Ishikawa (cell line): ENCODE results near the gene MYOZ2.

Experiments
- CEBPB ChIP-seq: IDR thresholded peaks from 2 replicates; pipeline ENCODE4 v1.6.1; 2012
- CREB1 ChIP-seq: IDR thresholded peaks from 2 replicates; pipeline ENCODE4 v1.6.1; 2012; ENCODE audit warnings: low read depth
- EGR1 ChIP-seq: IDR thresholded peaks from 2 replicates; pipeline ENCODE4 v1.6.1; 2012
- EP300 ChIP-seq: IDR thresholded peaks from 2 replicates; pipeline ENCODE4 v1.6.1; 2012; ENCODE audit warnings: borderline replicate concordance
- FOXM1 ChIP-seq: IDR thresholded peaks from 2 replicates; pipeline ENCODE4 v1.6.1; 2012; ENCODE audit warnings: low read depth, borderline replicate concordance
- MAX ChIP-seq: IDR thresholded peaks from 2 replicates; pipeline ENCODE4 v1.6.1; 2012
- NFIC ChIP-seq: IDR thresholded peaks from 2 replicates; pipeline ENCODE4 v1.6.1; 2012
- RAD21 ChIP-seq: IDR thresholded peaks from 2 replicates; pipeline ENCODE4 v1.6.1; 2012; ENCODE audit warnings: low read depth
- REST ChIP-seq: IDR thresholded peaks from 2 replicates; pipeline ENCODE4 v1.6.1; 2012; ENCODE audit warnings: low read depth, mild to moderate bottlenecking
- TAF1 ChIP-seq: IDR thresholded peaks from 2 replicates; pipeline ENCODE4 v1.6.1; 2012; ENCODE audit warnings: low read depth, mild to moderate bottlenecking
- TCF12 ChIP-seq: IDR thresholded peaks from 2 replicates; pipeline ENCODE4 v1.6.1; 2012; ENCODE audit warnings: low read depth
- TEAD4 ChIP-seq: IDR thresholded peaks from 2 replicates; pipeline ENCODE4 v1.6.1; 2012
- USF1 ChIP-seq: IDR thresholded peaks from 2 replicates; pipeline ENCODE4 v1.6.1; 2012
- YY1 ChIP-seq: IDR thresholded peaks from 2 replicates; pipeline ENCODE4 v1.6.1; 2012; ENCODE audit warnings: low read depth
- ZBTB7A ChIP-seq: IDR thresholded peaks from 2 replicates; pipeline ENCODE4 v1.6.1; 2012; ENCODE audit warnings: low read depth

Gene MYOZ2

GRCh38 chr4:119170195-119170594 lies 34.6 kb downstream of the MYOZ2 start:
- TF ChIP-seq REST: peak; percentile 42; the same call in 1 of the 2 replicates
- no peak for TF ChIP-seq MAX

GRCh38 chr4:119172223-119172622 lies 36.6 kb downstream of the MYOZ2 start:
- TF ChIP-seq NFIC: no peak
- no peak for TF ChIP-seq ZBTB7A

- TF ChIP-seq TEAD4: no peak
Measured at GRCh38 chr4:119179011-119179410, 43.4 kb downstream of the MYOZ2 start.

- no peak for TF ChIP-seq USF1
- no peak for TF ChIP-seq CREB1
- no peak for TF ChIP-seq MAX
- TF ChIP-seq RAD21: no peak
- TF ChIP-seq TCF12: no peak
- TF ChIP-seq TEAD4: no peak
- TF ChIP-seq ZBTB7A: no peak
- no peak for TF ChIP-seq TAF1
- no peak for TF ChIP-seq YY1
- no peak for TF ChIP-seq CEBPB
- no peak for TF ChIP-seq EP300
- no peak for TF ChIP-seq NFIC
- TF ChIP-seq EGR1: no peak
Measured at GRCh38 chr4:119184128-119184527, 48.5 kb downstream of the MYOZ2 start.

- TF ChIP-seq ZBTB7A: no peak
- TF ChIP-seq MAX: no peak
- TF ChIP-seq NFIC: no peak
- no peak for TF ChIP-seq CREB1
- no peak for TF ChIP-seq YY1
- TF ChIP-seq TEAD4: no peak
- TF ChIP-seq EP300: no peak
- TF ChIP-seq TAF1: no peak
- TF ChIP-seq RAD21: no peak
- no peak for TF ChIP-seq REST
- TF ChIP-seq USF1: no peak
- no peak for TF ChIP-seq FOXM1
- TF ChIP-seq CEBPB: no peak
- no peak for TF ChIP-seq EGR1
Measured at GRCh38 chr4:119189638-119190037, 54.0 kb downstream of the MYOZ2 start.

GRCh38 chr4:119190354-119190753 lies 54.7 kb downstream of the MYOZ2 start:
- TF ChIP-seq EGR1 (no peak), RAD21 (no peak), ZBTB7A (no peak), YY1 (no peak), TAF1 (no peak), FOXM1 (no peak), REST (no peak), CEBPB (no peak)
